Endothelial cell of umbilical vein (primary cell): ENCODE data around the gene ASXL2. TPM values are rescaled to one million over a fixed set of nuclear protein-coding genes. Genes with fewer than 3 reads are reported as not detected.

Source experiments
- Bru-seq: library from RNA; stranded (reverse); fragments of 400-500 nt; gene quantifications from one replicate; lab custom pipeline; 2021; lab: Mats Ljungman, UMichigan
- BruChase-seq, 2 experiments: library from RNA; stranded (reverse); fragments of 400-500 nt; gene quantifications; one replicate each; lab custom pipeline; 2021; lab: Mats Ljungman, UMichigan
- BruUV-seq: library from RNA; stranded (reverse); fragments of 400-500 nt; replicated peaks from 2 replicates; lab custom pipeline; 2021; lab: Mats Ljungman, UMichigan
- CTCF ChIA-PET: fragments of 300-600, 350-600 bp; sonication (Branson Sonifier 250); formaldehyde crosslinking; loops from one replicate; lab custom pipeline; 2021; ENCODE audit warnings: antibody characterized with exemption, inconsistent platforms; lab: Charles Lee
- POLR2A ChIA-PET: fragments of 300-600, 350-600 bp; sonication (Branson Sonifier 250); formaldehyde crosslinking; loops from one replicate; lab custom pipeline; 2021; ENCODE audit warnings: antibody characterized with exemption, inconsistent platforms; lab: Charles Lee
- DNase-seq: peaks from one replicate; pipeline ENCODE4 v3.0.0-alpha.2; 2011; ENCODE audit warnings: low read depth, low spot score
- FAIRE-seq: peaks from 2 replicates; lab custom pipeline; 2011; peaks lifted over from hg19 to GRCh38; lab: Jason Lieb, UNC
- H2AFZ ChIP-seq: 2 replicates; pipeline ENCODE4 v1.6.0; 2012; ENCODE audit warnings: low read depth, low read length, control low read depth, inconsistent platforms
- H3K27ac ChIP-seq: 2 replicates; pipeline ENCODE4 v1.5.1; 2011; ENCODE audit warnings: low read depth, mild to moderate bottlenecking, control low read depth, low read length, moderate library complexity; ENCODE audit not compliant: insufficient read depth
- H3K27me3 ChIP-seq, 2 experiments: 2 replicates each; pipeline versions ENCODE4 v1.6.0 to v1.6.1; 2011; ENCODE audit warnings: low read length in 2 of 2, mixed read lengths in 1 of 2; ENCODE audit not compliant: control insufficient read depth in 2 of 2, insufficient read depth in 2 of 2
- H3K36me3 ChIP-seq, 2 experiments: 2 replicates in 1 of 2; 3 replicates in 1 of 2; pipeline ENCODE4 v1.5.1; 2011; ENCODE audit warnings: low read length in 2 of 2, mild to moderate bottlenecking in 1 of 2, moderate library complexity in 1 of 2; ENCODE audit not compliant: control insufficient read depth in 2 of 2, insufficient read depth in 2 of 2; ENCODE audit errors: extremely low read depth in 1 of 2
- H3K4me1 ChIP-seq: 3 replicates; pipeline ENCODE4 v1.5.1; 2011; ENCODE audit warnings: mild to moderate bottlenecking, low read length; ENCODE audit not compliant: control insufficient read depth, insufficient read depth; ENCODE audit errors: extremely low read depth
- H3K4me2 ChIP-seq: 2 replicates; pipeline ENCODE4 v1.6.1; 2011; ENCODE audit warnings: low read length, control low read depth, mixed read lengths; ENCODE audit not compliant: insufficient read depth
- H3K4me3 ChIP-seq, 3 experiments: fragments of 200-600 bp in 1 of 3; sonication (generic), shearing (Covaris generic) in 1 of 3; replicated peaks in 1 of 3; 2 replicates each; pipeline ENCODE4 v1.5.1; 2011 to 2016; ENCODE audit warnings: control low read depth in 3 of 3, low read length in 3 of 3, mild to moderate bottlenecking in 2 of 3, inconsistent platforms in 1 of 3, low read depth in 1 of 3, moderate library complexity in 1 of 3; ENCODE audit not compliant: insufficient read depth in 1 of 3
- H3K79me2 ChIP-seq: 2 replicates; pipeline ENCODE4 v1.6.0; 2012; ENCODE audit warnings: low read length, inconsistent platforms; ENCODE audit not compliant: control insufficient read depth, insufficient read depth
- H3K9ac ChIP-seq: replicated peaks from 2 replicates; pipeline ENCODE3; 2011; ENCODE audit warnings: low read length, control low read depth; ENCODE audit not compliant: insufficient read depth; ENCODE audit errors: extremely low read depth
- H3K9me1 ChIP-seq: replicated peaks from 3 replicates; pipeline ENCODE4 v1.6.0; 2011; ENCODE audit warnings: mild to moderate bottlenecking, low read length; ENCODE audit not compliant: control insufficient read depth, insufficient read depth; ENCODE audit errors: extremely low read depth
- H3K9me3 ChIP-seq: replicated peaks from 2 replicates; pipeline ENCODE4 v1.5.1; 2012; ENCODE audit warnings: low read length, inconsistent platforms; ENCODE audit not compliant: control insufficient read depth, insufficient read depth
- H4K20me1 ChIP-seq: replicated peaks from 2 replicates; pipeline ENCODE3; 2011; ENCODE audit warnings: mild to moderate bottlenecking, low read length; ENCODE audit not compliant: control insufficient read depth, insufficient read depth; ENCODE audit errors: extremely low read depth
- EZH2 ChIP-seq: IDR thresholded peaks from 2 replicates; pipeline ENCODE4 v1.6.1; 2012; ENCODE audit warnings: borderline replicate concordance, low read depth, mild to moderate bottlenecking, moderate library complexity, low read length, inconsistent platforms; ENCODE audit not compliant: severe bottlenecking
- FOS ChIP-seq: IDR thresholded peaks from 2 replicates; pipeline ENCODE4 v1.6.1; 2011; ENCODE audit warnings: mild to moderate bottlenecking, low read length, moderate library complexity, borderline replicate concordance; ENCODE audit not compliant: insufficient read depth
- GATA2 ChIP-seq: IDR thresholded peaks from 2 replicates; pipeline ENCODE4 v1.7.0; 2011; ENCODE audit warnings: low read depth, mild to moderate bottlenecking, moderate library complexity, mixed read lengths, low read length; ENCODE audit not compliant: insufficient read length, insufficient read depth
- JUN ChIP-seq: IDR thresholded peaks from 2 replicates; pipeline ENCODE4 v1.6.1; 2011; ENCODE audit warnings: borderline replicate concordance, low read depth; ENCODE audit not compliant: insufficient read length, insufficient read depth
- MYC ChIP-seq: IDR thresholded peaks from one replicate; pipeline ENCODE4 v1.6.1; 2011; ENCODE audit warnings: mild to moderate bottlenecking, low read depth, low read length
- POLR2A ChIP-seq: IDR thresholded peaks from 2 replicates; pipeline ENCODE4 v1.6.1; 2012; ENCODE audit warnings: low read depth, mild to moderate bottlenecking, control low read depth, low read length
- POLR2AphosphoS5 ChIP-seq: IDR thresholded peaks from 2 replicates; pipeline ENCODE4 v1.6.1; 2012; ENCODE audit warnings: low read depth, mild to moderate bottlenecking, control low read depth, low read length, moderate library complexity; ENCODE audit not compliant: insufficient read depth
- dilution Hi-C: fragments of 300-500 bp; cut with MboI; formaldehyde crosslinking; loops from one replicate; pipeline ENCODE4 v1.15.0; 2019; ENCODE audit warnings: low sequenced_read_pairs; ENCODE audit not compliant: extremely low pct_ligation_motif_present
- intact Hi-C: fragments of 100-400 bp; cut with micrococcal nuclease; formaldehyde crosslinking; loops from one replicate; pipeline ENCODE4 v1.10.0; 2022
- long read RNA-seq: library from polyadenylated mRNA; stranded (forward); transcript quantifications from one replicate; pipeline ENCODE4 v2.0.0, GENCODE V29; 2021
- polyA minus RNA-seq, 3 experiments: library from RNA; depleted of rRNA, polyadenylated mRNA; stranded (reverse); fragments of >200 nt; gene quantifications; 1 replicate in 1 of 3; 2 replicates in 2 of 3; pipeline ENCODE4 v1.2.3, GENCODE V29; 2011
- polyA plus RNA-seq, 4 experiments: library from polyadenylated mRNA; depleted of rRNA in 3 of 4; stranded (reverse) in 3 of 4; unstranded in 1 of 4; fragments of >200 nt; gene quantifications; 2 replicates each; pipeline versions ENCODE4 v1.2.1 to v1.2.3, GENCODE V29; 2011 to 2012; ENCODE audit warnings: missing spikeins in 1 of 4
- total RNA-seq: library from RNA; stranded (reverse); gene quantifications from 2 replicates; pipeline ENCODE4 v1.2.3, GENCODE V29; 2021
- TF ChIP-seq, protein P1 (sequence below): IDR thresholded peaks from 2 replicates; pipeline ENCODE4 v1.6.1; 2011; ENCODE audit not compliant: insufficient read depth, insufficient read length

The ASXL2 gene
- total RNA-seq = 30.6 and 33.8 TPM in 2 replicates
- 5.2 and 6.1 TPM in 2 replicates for polyA plus RNA-seq
- 7.0 and 7.3 TPM in 2 replicates for polyA plus RNA-seq (2011; cell fraction: cytosol; rRNA removed)
- 15.2 and 16.0 TPM in 2 replicates for polyA plus RNA-seq (2011; cell fraction: nucleus; rRNA removed)
- polyA plus RNA-seq (2012) = 14.5 and 16.9 TPM in 2 replicates
- 18.7 and 20.8 TPM in 2 replicates for polyA minus RNA-seq
- 14.2 TPM for polyA minus RNA-seq (2011; cell fraction: cytosol; rRNA and poly(A)+ RNA removed)
- 19.4 and 27.7 TPM in 2 replicates for polyA minus RNA-seq (2011; cell fraction: nucleus; rRNA and poly(A)+ RNA removed)
- Bru-seq, nascent RNA = percentile 86 among the genes with signal in this experiment
- percentile 77 among the genes with signal in this experiment for BruChase-seq, experiment 1, labeled RNA remaining after a 6-hour chase
- BruChase-seq, experiment 2, labeled RNA remaining after a 2-hour chase = percentile 81 among the genes with signal in this experiment
- long read RNA-seq, partial matches to known transcripts = 0 of 7 reads
- long read RNA-seq, other reads (novel, unspliced or antisense) = 7 of 7 reads

- peak; percentile 92 for FAIRE-seq
- Histone ChIP-seq H3K27ac (peak within 1 kb of the TSS; percentile 67), H3K4me3 (peak within 1 kb of the TSS; percentile 54 to 84 (median 77)), H3K4me2 (peak within 1 kb of the TSS; percentile 95), H3K9me1 (no peaks in the 10 kb centered on the region), H3K79me2 (peaks cover 45% of the 10 kb centered on the region), H2AFZ (peak within 1 kb of the TSS; percentile 94), H4K20me1 (peaks cover 5% of the 10 kb centered on the region), H3K9me3 (no peaks in the 10 kb centered on the region), H3K4me1 (peaks cover 16% of the 10 kb centered on the region), H3K27me3 (peaks cover 0 to 5% of the 10 kb centered on the region in 2 experiments), H3K9ac (peak within 1 kb of the TSS; percentile 79), H3K36me3 (peaks cover 0 to 1% of the 10 kb centered on the region in 2 experiments)
- DNase-seq = peak; percentile 99
- CTCF ChIA-PET = interaction anchor here (0.8 to 1.2 kb wide), 6 partner anchors 12 to 71 kb away, joined by 3 to 12 read pairs (median 6); no protein-coding TSS in a partner anchor
- dilution Hi-C loops (no loop called here), intact Hi-C loops (loop anchor here (2.0 to 10.0 kb wide), 3 partner anchors 56 to 206 kb away; partner anchors contain the start of genes DTNB and RAB10)
- BruUV-seq = TSS peak; percentile 56
- POLR2A ChIA-PET = interaction anchor here (0.6 to 1.0 kb wide), 5 partner anchors 25 to 1389 kb away, joined by 3 to 4 read pairs (median 4); no protein-coding TSS in a partner anchor
- TF ChIP-seq MYC = no peak
- no peak for TF ChIP-seq GATA2
- TF ChIP-seq JUN = no peak
- peak; percentile 12 for TF ChIP-seq FOS
- TF ChIP-seq, protein P1, sequence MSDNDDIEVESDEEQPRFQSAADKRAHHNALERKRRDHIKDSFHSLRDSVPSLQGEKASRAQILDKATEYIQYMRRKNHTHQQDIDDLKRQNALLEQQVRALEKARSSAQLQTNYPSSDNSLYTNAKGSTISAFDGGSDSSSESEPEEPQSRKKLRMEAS = peak; percentile 84
- peak; percentile 91 for TF ChIP-seq POLR2A
- TF ChIP-seq POLR2AphosphoS5 = peak; percentile 91
- TF ChIP-seq EZH2 = no peak
Measured at GRCh38 chr2:25878361-25879132, at the start of gene ASXL2. ASXL2 (minus strand) TSS chr2:25878487; CDS start chr2:25878222, 265 bp downstream.
